ENCODE data around the gene KRT80.
"Not testable (repeated sequence)": the region's sequence is repeated elsewhere in the genome, so short reads cannot be mapped to it uniquely, and the experiment has no call there.

KRT80 gene

DNA sequence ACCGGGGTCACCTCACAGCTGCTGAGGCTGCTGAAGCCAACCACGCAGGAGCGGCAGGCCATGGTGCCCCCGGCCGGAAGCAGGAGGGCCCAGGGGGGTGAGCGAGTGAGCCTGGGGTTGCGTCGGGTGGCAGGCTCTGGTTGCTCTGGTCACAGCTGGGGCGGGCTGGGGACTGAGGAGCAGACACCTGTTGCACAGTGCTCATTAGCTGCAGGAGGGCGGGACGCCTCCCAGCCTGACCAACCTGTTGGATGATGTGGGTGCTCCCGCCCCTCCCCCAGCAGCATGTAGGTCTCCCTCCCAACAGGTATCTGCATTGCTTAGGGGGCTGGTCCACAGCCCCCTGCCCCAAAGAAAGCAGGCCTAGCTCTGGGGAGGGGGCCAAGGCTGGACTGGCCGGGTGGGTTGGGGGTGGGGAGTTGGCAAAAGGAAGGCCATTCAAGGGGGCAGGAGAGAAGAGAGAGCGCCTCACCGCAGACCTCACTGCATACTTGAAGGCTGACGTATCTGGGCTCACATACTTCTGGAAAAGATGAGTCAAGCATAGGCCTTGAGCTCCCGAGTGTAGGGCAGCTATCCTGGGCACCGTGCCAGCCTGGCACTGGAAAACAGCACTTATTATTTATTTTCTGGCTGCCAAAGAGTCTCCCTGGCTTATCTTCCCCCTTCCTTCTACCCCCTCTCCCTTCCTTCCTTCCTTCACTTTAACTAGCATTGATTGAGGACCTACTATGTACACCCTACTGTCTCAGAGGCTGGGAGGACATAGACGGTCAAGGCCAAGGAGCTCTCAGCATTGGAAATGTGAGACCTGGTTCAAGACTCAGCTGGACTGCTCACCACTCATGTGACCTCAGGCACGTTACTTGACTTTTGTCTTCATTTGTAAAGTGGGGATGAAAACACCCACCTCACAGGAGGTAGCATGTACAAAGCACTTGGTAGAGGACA, at the start of gene KRT80:
Gene KRT80 (minus strand): TSS at position 174 of the 951 bp plus-strand sequence. CDS start 112 bp downstream, at position 62.
- DNase-seq (ENCODE audit: low read depth), result no peak

DNA sequence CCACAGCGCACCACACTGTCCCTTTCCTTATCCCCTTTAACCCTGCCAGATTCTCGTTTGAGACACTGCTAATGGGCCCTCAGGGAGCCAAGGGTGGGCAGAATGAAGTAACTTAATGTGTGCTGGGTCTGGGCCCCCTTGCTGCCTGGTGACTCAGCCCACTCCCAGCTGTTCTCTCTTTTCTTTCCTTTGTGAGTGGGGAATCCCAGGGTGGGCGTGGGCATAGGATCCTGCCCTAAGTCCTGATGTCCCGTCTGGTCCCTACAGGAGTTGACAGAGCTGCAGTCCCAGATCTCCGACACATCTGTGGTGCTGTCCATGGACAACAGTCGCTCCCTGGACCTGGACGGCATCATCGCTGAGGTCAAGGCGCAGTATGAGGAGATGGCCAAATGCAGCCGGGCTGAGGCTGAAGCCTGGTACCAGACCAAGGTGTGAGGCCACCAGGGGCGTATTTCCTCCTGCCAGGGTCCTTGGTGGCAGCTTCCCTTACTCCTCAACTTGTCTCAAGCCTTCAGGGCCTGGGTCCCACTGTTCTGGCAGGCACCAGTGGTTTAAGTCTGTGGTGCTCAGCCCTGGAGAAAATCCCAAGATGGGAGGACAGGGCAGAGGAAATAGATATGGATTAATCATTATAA, 49.5 kb upstream of the KRT80 start:
- no peak for DNase-seq (ENCODE audit: low read depth)

DNA sequence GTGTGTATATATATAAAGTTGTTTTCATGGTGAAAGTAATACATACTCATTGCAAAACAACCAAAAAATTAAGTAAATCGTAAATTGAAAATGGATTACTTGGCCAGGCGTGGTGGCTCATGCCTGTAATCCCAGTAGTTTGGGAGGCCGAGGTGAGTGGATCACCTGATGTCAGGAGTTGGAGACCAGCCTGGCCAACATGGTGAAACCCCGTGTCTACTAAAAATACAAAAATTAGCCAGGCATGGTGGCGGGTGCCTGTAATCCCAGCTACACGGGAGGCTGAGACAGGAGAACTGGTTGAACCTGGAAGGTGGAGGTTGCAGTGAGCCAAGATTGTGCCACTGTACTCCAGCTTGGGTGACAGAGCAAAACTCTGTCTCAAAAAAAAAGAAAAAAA, 48.4 kb upstream of the KRT80 start:
- DNase-seq (ENCODE audit: low read depth), result not testable (repeated sequence)

DNA sequence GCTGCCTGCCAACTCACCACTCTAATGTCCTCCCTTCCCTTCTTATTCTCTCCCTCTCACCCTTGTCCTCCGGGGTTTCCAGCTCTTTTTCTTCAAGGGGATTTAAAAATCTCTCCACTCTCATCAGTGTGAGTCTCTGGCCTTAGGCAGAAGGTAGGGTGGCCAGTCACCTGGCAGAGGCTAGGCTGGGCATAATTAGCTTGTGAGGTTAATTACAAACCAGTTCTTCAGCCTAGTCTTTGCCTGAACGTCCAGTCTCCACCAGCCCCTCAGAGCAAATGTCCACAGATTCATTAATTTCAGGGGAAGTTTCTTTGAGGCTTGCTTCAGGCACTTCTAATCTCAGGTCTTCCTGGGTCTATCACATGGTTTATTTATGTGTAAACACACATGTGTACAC, 48.0 kb upstream of the KRT80 start:
- no peak for DNase-seq (ENCODE audit: low read depth)

DNA sequence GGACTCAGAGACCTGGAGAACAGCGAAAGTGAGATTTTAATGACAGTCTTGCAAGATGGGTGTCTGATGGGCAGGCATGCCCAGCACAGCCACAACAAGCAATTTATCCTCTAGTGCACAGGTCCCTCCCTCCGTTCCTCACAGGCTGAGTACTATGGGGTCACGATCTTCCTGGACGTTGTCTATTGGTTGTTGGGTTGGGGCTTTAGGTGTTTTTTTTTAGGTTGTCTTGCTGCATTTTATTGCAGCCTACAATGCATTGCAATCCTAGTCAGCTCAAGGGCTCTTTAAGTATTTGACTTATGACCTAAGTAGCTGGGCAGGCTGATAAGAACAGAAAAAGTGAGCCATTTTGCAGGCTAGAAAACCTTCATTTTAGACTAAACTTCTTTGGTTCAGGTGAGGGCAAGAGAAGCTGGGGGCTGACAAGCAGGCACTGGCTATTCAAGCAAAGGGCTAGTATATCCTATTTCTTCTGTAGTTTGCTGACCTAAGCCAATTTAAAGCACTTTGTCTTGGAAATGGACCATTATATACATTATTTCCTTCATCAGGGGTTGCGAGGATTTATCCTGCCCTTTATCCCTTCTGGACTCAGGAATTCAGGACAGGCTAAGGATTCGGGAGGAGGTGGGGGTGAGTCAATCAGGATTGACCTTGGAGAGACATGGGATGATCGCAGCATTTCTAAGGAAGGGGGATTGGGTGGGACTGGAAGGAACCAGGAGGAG, 47.3 kb upstream of the KRT80 start:
- DNase-seq (ENCODE audit: low read depth), result no peak

DNA sequence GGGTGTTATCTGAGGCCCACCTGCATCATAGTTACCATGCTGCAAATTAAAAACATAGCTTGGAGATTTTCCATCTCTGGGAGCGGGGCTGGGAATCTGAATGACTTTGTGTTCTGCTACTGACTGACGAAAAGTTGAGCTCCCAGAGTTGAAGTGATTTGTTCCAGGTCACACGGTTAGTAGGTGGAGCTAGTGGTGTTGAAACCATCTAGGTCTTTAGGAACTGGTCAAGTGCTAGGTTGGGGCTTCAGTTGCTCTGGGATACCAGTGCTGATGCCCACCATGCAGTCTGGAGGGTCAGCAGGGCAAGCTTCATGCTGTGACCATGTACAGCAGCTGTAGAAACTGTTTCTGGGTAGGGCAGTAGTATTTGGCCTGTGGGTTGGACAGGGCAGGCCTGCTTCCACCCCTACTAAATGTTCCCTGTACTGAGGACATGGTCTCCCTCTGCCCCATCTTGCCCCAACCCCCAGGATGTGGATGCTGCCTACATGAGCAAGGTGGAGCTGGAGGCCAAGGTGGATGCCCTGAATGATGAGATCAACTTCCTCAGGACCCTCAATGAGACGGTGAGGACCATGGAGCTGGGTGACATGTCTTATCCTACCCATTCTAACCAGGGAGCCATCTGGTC, 46.5 kb upstream of the KRT80 start:
- no peak for DNase-seq (ENCODE audit: low read depth)

DNA sequence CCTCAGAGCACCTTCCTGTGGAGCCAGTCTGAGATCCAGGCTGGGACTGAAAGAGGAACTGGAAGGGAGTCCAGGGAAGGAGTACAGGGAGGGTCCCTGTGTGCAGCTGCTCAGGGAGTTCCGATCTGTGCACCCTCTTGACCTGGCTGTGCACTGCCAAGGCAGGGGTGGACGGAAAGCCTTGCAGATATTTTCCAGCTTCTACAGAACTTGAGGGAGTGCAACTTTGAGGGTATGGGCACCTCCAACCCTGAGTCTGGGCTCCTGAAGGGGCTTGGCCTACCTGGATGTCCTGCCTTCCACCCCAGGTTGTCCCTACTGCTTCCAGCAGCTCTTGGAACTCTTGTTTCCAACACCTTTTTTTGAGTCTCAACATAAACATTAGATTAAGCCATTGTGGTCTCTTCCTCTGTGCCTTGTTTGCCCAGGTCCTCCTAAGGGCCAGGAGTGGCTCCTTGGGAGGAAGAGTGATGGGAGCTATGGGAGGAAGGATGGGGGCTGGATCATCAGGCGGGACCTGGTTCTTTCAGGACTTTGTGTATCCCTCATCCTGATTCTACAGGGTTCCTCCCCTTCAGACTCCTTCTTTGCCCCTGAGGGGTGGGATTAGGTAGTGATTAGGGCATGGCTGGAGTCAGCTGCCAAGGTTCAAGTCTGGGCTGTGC, 44.7 kb upstream of the KRT80 start:
- no peak for DNase-seq (ENCODE audit: low read depth)

DNA sequence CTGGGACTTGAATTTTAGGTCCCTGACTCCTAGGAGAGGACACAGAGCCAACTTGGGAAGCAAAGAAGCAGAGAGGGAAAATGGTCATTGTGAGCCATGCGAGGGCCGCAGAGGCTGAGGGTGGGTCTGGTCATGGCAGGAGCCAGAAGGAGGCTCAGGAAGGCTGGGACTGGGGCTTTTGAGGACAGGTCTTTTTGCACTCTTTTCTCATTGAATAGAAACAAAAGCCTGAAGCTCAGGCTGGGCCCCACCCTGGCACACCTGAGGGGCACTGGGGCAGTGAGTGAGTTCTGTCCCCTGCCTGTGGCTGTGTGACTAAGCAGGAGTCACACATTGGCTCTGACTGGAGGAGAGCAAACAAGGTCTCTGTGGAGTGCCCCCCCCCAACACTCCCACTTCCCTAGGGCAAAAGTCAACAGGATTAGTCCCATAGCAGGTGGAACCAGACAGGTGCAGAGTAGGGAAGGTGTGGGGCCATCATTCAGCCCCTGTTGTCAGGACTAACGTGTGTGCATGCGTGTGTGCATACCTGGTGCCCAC, 44.1 kb upstream of the KRT80 start:
- DNase-seq (ENCODE audit: low read depth), result no peak

DNA sequence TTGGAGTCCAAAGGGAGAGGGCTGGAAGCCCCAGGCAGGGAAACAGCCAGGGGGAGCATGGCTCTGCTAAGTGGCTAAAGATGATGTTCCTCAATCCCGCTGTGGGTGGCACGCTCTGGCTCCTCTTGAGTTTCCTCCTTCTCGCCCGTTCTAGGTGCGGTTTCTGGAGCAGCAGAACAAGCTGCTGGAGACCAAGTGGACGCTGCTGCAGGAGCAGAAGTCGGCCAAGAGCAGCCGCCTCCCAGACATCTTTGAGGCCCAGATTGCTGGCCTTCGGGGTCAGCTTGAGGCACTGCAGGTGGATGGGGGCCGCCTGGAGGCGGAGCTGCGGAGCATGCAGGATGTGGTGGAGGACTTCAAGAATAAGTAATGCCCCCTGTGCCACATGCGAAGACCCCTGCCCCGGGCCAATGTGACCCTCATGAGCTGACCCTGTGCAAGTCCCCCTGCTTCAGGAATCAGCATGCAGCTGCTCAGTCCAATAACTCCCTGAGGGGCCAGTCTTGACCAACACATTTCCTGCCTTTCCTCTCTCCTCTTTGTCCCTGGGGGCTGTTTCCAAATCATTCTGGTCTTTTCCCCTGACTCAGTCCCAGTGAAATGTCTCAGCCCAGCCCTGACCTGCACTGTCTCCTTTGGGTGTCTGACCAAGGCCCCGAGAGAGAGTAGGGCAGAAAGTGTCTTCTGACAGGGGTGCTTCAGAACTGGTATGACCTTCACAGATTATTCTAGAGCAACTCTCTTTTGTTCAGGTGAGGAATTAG, 43.4 kb upstream of the KRT80 start:
- DNase-seq (ENCODE audit: low read depth), result no peak

DNA sequence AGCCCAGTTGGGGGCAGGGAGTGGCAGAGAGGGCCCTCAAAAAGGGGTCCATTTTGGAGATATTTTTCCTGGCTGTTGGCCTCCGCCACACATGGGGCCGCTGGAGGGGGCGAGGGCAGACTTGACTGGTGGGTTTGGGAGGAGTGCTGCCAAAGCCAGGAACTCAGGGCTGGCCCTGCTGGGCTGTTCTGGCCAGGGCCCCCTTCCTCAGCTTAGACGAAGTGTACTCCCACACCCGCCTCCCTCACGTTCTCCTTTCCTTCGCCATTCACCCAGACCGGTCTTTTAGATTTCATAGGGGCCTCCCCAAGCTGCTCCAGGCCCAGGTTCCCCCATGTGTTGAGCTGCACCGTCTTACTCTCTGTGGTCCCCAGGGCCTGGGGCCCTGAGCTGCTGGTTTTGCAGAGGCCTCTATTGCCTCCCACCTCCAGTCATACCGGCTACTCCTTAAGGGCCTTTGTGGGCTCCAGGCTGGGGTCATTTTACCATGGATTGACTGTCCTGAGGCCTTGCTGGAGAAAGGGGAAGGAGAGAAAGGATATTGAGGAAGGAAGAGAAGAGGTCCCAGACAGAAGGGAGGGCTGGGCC, 42.5 kb upstream of the KRT80 start:
- no peak for DNase-seq (ENCODE audit: low read depth)

DNA sequence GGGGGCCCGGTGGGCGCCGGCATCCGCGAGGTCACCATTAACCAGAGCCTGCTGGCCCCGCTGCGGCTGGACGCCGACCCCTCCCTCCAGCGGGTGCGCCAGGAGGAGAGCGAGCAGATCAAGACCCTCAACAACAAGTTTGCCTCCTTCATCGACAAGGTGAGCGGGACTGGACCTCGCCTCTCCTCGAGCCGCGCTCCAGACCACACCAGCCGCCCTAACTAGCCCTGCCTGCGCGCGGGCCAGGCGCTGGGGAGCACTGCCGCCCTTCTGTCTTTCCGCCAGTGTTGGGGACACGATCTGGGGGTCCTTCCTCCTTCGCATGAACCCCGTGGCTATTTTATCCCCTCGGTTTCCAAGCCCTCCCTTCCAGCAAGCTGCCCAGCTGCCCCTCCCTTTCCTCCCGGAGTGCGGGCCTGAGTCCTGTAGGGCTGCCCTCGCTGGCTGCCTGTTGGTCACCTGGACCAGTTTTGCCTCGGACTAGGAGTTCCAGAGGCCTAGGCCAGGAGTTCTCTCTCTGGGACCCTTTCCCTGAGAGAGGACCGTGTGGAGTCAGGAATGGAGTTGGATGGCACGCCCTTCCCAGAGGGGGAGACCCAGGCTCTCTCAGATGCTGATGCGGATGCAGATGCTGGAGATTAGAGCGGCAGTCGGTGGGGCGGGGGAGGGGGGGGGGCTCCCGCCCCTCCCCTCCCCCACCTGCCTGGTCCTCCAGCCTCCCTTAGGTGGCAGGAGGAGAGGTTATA, 41.8 kb upstream of the KRT80 start:
- no peak for DNase-seq (ENCODE audit: low read depth)

DNA sequence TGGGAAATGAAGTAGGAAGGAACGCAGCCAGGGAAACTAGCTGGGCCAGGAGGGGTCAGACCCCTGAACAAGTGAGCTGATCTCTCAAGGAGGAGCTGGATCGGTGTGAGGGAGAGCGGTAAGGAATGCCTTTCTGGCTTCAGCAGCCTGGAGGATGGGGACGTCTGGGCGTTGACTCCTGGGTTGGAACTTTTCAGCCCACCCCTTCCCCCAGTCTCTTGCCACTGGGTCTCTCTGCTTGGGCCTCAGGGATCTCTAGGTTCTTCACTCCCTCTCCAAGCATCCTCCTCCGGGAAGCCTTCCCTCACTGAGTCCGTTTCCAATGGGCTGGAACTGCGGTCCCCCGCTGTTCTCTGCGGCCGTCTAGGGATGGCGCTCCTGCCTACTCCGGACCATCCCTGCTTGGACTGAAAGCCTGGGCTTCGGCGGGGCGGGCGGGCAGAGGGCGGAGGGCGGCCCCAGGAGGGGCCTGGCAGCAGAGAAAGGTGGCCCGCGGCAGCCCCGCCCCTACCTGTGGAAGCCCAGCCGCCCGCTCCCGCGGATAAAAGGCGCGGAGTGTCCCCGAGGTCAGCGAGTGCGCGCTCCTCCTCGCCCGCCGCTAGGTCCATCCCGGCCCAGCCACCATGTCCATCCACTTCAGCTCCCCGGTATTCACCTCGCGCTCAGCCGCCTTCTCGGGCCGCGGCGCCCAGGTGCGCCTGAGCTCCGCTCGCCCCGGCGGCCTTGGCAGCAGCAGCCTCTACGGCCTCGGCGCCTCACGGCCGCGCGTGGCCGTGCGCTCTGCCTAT, 41.1 kb upstream of the KRT80 start, which contains the start of gene KRT7:
Gene KRT7 (plus strand): TSS at position 570 of the 788 bp plus-strand sequence. CDS start 54 bp downstream, at position 624.
- no peak for DNase-seq (ENCODE audit: low read depth)

DNA sequence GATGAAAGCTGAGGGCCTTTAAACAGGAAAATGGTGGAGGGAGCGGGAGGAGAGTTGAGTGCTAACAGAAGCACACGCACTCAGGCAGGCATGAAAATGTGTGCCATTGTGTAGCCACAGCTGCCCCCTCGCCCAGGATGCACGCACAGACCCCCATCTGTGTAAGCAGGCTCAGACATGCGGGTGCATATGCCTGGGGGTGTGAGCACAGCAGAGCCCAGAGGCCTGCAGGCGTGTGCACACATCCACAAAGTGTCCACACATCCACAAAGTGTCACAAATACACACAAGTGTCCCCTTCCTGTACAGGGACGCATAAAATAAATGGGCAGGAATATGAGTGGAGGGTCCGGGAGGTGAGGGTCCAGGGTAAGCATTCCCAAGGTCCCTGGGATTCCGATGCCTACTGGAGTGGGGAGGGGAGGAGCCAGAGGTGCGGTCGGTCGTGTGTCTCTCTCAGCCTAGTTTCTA, 40.4 kb upstream of the KRT80 start:
- DNase-seq (ENCODE audit: low read depth), result no peak

DNA sequence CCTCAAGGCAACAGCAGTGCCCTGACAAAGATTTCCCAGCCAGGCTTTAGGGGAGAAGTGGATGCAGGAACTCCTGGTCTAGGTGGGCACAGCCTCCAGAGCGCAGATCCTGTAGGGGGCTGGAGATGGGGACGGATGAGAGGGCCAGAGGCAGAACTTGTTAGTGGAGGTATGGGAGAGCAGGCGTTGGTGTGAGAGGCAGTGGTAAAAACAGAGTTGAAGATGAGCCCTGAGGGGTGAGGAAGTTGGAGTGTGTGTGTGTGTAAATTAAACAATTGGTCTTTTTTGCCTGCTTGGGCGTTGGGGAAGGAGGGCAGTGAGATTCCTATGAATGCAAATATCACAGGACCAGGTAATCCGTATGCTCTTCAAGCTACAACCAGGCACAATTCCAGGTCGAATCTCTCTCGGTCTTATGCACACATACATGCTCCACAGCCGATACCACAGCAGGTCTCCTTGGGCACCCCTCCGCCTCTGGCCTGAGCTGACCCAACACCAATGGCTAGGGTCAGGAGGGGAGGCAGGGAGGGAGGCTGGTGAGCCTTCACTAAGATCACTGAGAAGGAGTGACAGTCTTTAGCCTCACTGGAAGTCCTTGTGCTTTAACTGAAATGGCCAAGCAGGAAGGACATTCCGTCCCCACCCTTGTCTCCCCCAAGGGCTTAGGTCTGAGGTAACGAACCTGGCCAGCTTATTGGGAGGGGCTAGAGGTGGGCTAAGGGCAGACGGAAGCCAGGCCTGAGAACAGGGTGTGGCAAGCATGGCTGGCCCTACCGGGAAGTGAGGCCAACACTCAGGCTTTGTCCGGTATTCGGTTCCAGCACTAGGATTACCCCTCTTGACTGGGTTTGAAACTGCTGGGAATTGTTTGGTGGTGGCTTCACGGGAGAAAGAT, 39.7 kb upstream of the KRT80 start:
- no peak for DNase-seq (ENCODE audit: low read depth)

DNA sequence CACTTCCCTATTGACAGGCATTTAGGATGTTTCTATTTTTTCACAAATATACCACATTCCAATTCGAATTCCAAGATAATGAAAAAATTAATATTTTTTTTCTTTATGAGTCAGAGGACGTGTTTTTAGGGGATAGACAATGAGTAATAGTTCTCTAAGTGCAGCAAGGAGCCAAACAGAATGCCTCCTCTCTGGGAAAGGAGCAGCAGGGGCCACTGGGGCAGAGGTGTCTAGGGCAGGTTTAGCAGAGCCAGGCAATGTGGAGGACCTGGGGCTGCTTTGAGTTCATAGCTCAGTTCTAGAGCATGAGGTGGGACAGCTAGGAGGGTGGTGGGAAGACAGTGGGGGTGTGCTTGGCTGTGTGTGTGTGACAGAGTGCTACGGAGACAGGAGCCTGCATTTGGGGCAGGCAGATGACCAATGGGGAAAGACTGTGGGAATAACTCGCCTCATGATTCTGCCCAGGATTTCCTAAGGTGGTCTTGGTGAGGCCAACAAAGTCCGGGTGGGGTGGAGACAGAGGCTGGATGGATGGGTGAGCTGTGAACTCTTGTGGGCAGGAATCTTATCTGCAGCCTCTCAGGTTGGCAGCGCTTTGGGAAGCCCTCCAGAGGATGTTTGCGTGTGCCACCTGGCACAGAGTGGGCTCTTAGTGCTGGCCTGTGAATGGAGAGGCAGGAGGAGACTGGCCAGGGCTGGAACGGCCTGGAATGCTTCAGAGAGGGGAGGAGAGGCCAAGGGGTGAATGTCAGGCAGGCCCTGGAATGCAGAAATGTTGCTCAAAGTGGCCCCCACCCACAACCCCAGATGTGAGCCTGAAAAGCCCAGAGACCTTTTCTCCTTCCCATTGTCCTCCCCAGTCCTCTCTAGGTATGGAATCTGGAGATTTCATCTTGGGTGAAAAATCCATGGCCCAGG, 38.8 kb upstream of the KRT80 start:
- DNase-seq (ENCODE audit: low read depth), result no peak

DNA sequence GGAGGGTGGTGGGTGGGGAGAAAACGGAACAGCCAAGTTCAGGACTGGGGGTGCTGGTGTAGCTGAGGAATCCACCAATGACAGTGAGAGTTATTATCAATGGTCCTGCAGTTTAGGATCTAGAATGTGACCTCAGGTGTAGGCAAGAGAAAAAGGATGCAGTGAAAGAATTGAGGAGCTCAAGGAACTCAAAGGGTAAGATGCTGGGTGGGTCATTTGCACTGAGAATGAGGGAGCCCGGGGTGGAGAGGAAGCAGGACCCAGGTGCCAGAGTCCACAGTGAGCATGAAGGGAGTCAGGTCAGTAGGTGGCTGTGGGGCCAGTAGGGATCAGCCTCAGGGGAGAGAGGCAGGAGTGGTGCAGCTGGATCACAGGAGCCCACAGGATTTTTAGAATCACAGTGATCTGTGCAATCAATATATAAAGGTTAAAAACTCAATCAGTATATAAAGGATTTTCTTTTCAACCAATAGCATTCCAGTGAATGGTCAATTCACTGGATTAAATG, 38.1 kb upstream of the KRT80 start:
- no peak for DNase-seq (ENCODE audit: low read depth)

All from stimulated activated CD8-positive, alpha-beta memory T cell treated with anti-CD3 and anti-CD28 coated beads, Interleukin-7, amount 100 ng/mL, for 24 hours (primary cell).